ENCODE results near the gene NPAS3. TPM values are rescaled to one million over a fixed set of nuclear protein-coding genes. Genes with fewer than 3 reads are reported as not detected.

Gene NPAS3
- total and polyA plus RNA-seq, 2 of the 8 experiments (the other 6 are each of a cell fraction or from before 2014, with no cell fraction given): 0.11 to 0.60 TPM

- no peak for FAIRE-seq
- no peak for DNase-seq (ENCODE audit: low read depth in 1 of 2, low spot score in 2 of 2)
- Histone ChIP-seq H3K36me3 (ENCODE audit: control insufficient read depth in 2 of 4, insufficient read depth in 4 of 4, low read length in 3 of 4) (no peaks in the 10 kb centered on the region), H3K79me2 (ENCODE audit: control insufficient read depth in 1 of 2, insufficient read depth in 2 of 2, low read length in 2 of 2) (no peaks in the 10 kb centered on the region), H3K4me2 (ENCODE audit: insufficient read depth in 1 of 2, low read depth in 2 of 2, low read length in 2 of 2) (no peak overlapping the region), H3K4ac (replicated peaks; ENCODE audit: insufficient read length, low read depth, low read length) (no peak overlapping the region), H3K4me1 (replicated peaks in 1 of 4; ENCODE audit: control insufficient read depth in 3 of 4, insufficient read depth in 4 of 4, low read length in 3 of 4) (peaks cover 0 to 13% (median 2%) of the 10 kb centered on the region in 4 experiments; a peak in 2 of 7 replicates), H3K23me2 (ENCODE audit: low read depth, low read length) (no peaks in the 10 kb centered on the region), H2BK120ac (replicated peaks; ENCODE audit: low read depth, low read length) (no peak overlapping the region), H3K14ac (ENCODE audit: insufficient read length) (no peak overlapping the region), H2BK12ac (ENCODE audit: low read depth, low read length) (no peak overlapping the region), H4K20me1 (replicated peaks in 1 of 2; ENCODE audit: control insufficient read depth in 1 of 2, insufficient read depth in 2 of 2, low read length in 2 of 2) (no peaks in the 10 kb centered on the region), H4K5ac (ENCODE audit: insufficient read length, low read depth, low read length) (no peak overlapping the region), H3K4me3 (ENCODE audit: extremely low read depth in 1 of 4, insufficient read depth in 2 of 4, low read depth in 3 of 4, low read length in 4 of 4) (no peak overlapping the region), H3K56ac (replicated peaks; ENCODE audit: insufficient read length, low read depth, low read length) (no peak overlapping the region), H3K9ac (replicated peaks in 1 of 4; ENCODE audit: extremely low read depth in 1 of 4, low read depth in 3 of 4, low read length in 3 of 4) (no peak overlapping the region), H3K23ac (ENCODE audit: insufficient read length) (no peak overlapping the region), H3K79me1 (ENCODE audit: low read depth, low read length) (no peaks in the 10 kb centered on the region), H3K27me3 (replicated peaks in 1 of 4; ENCODE audit: control insufficient read depth in 3 of 4, extremely low read depth in 1 of 4, insufficient read depth in 3 of 4, low read length in 3 of 4) (no peaks in the 10 kb centered on the region), H2AFZ (ENCODE audit: low read length) (no peak overlapping the region), H2BK20ac (ENCODE audit: low read length) (no peak overlapping the region), H4K91ac (replicated peaks; ENCODE audit: insufficient read length, low read length) (no peak overlapping the region), H4K8ac (ENCODE audit: extremely low read depth, insufficient read depth, low read length) (no peak overlapping the region), H2BK5ac (ENCODE audit: low read depth, low read length) (no peak overlapping the region), H3K27ac (ENCODE audit: low read depth, low read length) (no peak overlapping the region), H2AK5ac (ENCODE audit: low read depth, low read length) (no peak overlapping the region), H2BK15ac (ENCODE audit: low read length) (no peak overlapping the region), H3K9me3 (ENCODE audit: insufficient read depth in 2 of 2, low read depth in 1 of 2, low read length in 1 of 2) (no peaks in the 10 kb centered on the region), H3K18ac (ENCODE audit: extremely low read depth, low read length) (no peak overlapping the region)
- 87% methylated on average over 5 of the region's 5 CpGs; no CpG with 5 or more reads in 1 of the 2 experiments for WGBS, 2 experiments (ENCODE audit: extremely low coverage in 1 of 2, insufficient coverage in 1 of 2, insufficient read length in 1 of 2, insufficient replicate concordance in 2 of 2, low coverage in 1 of 2, low lambda C conversion rate in 2 of 2, missing lambda C conversion rate in 1 of 2)
- CTCF ChIA-PET (ENCODE audit: partially characterized antibody): no interaction called here
- POLR2A ChIA-PET (ENCODE audit: partially characterized antibody): no interaction called here
- TF ChIP-seq RAD21 (IDR thresholded peaks at IDR 0.05 in 1 of 2, conservative IDR thresholded peaks at IDR 0.05 in 1 of 2; ENCODE audit: low read depth in 2 of 2, low read length in 2 of 2): no peak
- no peak for TF ChIP-seq CHD2 (IDR thresholded peaks at IDR 0.05; ENCODE audit: low read length)
- no peak for TF ChIP-seq BCL11A (IDR thresholded peaks at IDR 0.05; ENCODE audit: low read depth in 2 of 2, low read length in 2 of 2)
- TF ChIP-seq SUZ12 (IDR thresholded peaks at IDR 0.05; ENCODE audit: low read length): no peak
- no peak for TF ChIP-seq KDM1A (IDR thresholded peaks at IDR 0.05; ENCODE audit: borderline replicate concordance, low read length)
- TF ChIP-seq FOSL1 (IDR thresholded peaks at IDR 0.05; ENCODE audit: insufficient read depth, low read depth, low read length): no peak
- TF ChIP-seq HDAC2 (IDR thresholded peaks at IDR 0.05; ENCODE audit: borderline replicate concordance in 1 of 2, low read depth in 2 of 2, low read length in 2 of 2): no peak
- no peak for TF ChIP-seq TBP (IDR thresholded peaks at IDR 0.05; ENCODE audit: low read depth, low read length)
- TF ChIP-seq CBX8 (IDR thresholded peaks at IDR 0.05; ENCODE audit: borderline replicate concordance, low read depth, low read length): no peak
- TF ChIP-seq YY1 (IDR thresholded peaks at IDR 0.05; ENCODE audit: low read depth, low read length): no peak
- TF ChIP-seq JUN (IDR thresholded peaks at IDR 0.05; ENCODE audit: low read depth, low read length): no peak
- no peak for TF ChIP-seq ZNF274 (IDR thresholded peaks at IDR 0.05; ENCODE audit: borderline replicate concordance, extremely low read depth, low read length)
- no peak for TF ChIP-seq MAX (IDR thresholded peaks at IDR 0.05)
- no peak for TF ChIP-seq NRF1 (IDR thresholded peaks at IDR 0.05; ENCODE audit: low read depth, low read length)
These were observed 224.4 kb downstream of the NPAS3 start for GRCh38 chr14:33163109-33163508.

Data from H1 (cell line).